ENCODE measurements around the gene MYRFL.

- TF ChIP-seq, protein P1, sequence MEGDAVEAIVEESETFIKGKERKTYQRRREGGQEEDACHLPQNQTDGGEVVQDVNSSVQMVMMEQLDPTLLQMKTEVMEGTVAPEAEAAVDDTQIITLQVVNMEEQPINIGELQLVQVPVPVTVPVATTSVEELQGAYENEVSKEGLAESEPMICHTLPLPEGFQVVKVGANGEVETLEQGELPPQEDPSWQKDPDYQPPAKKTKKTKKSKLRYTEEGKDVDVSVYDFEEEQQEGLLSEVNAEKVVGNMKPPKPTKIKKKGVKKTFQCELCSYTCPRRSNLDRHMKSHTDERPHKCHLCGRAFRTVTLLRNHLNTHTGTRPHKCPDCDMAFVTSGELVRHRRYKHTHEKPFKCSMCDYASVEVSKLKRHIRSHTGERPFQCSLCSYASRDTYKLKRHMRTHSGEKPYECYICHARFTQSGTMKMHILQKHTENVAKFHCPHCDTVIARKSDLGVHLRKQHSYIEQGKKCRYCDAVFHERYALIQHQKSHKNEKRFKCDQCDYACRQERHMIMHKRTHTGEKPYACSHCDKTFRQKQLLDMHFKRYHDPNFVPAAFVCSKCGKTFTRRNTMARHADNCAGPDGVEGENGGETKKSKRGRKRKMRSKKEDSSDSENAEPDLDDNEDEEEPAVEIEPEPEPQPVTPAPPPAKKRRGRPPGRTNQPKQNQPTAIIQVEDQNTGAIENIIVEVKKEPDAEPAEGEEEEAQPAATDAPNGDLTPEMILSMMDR (conservative IDR thresholded peaks at IDR 0.05; ENCODE audit: low read length): no peak
- TF ChIP-seq EZH2phosphoT487 (IDR thresholded peaks at IDR 0.05; ENCODE audit: borderline replicate concordance): no peak
Observed at GRCh38 chr12:70007687-70008086, 182.7 kb downstream of the MYRFL start.
